Measurements from ENCODE around the gene KLF15.
"Not testable (repeated sequence)": the region's sequence is repeated elsewhere in the genome, so short reads cannot be mapped to it uniquely, and the experiment has no call there.

The KLF15 gene

DNA sequence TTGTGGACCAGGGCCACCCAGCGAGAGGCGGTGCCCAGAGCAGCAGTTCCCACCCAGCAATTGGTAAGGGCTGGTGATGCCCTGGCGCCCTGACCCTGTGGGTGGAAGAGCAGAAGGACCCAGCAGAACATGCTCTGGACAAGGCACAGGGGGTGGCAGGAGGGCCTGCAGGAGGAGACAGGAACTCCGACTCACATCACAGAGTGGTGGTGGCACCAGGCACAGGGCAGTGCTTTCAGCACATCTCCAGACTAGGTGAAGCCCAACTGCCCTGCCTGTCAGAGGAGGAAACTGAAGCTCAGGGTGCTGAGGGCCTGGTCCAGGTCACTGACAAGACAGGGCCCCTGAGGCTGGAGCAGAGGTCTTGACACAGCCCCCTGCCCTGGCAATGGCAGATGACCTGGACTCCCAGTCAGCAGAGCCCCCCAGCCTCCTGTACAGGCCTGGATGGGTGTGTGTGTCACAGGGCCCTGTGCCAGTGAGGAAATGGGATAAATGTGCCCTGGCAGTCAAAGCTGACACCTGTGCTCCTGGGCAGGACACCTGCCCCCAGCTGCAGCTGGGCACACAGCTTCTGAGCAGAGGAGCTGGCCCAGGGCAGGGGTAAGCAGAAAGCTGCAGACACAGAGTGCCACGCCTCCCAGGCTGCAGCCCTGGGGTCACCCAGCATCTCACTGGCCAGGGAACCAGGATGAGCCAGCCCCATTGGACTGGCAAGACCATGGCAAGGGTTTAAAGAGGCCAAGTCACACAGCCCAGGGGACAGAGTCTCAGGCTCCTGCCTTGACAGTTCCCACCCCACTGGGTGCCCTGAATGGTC, 11.4 kb downstream of the KLF15 start:
- no peak for DNase-seq

DNA sequence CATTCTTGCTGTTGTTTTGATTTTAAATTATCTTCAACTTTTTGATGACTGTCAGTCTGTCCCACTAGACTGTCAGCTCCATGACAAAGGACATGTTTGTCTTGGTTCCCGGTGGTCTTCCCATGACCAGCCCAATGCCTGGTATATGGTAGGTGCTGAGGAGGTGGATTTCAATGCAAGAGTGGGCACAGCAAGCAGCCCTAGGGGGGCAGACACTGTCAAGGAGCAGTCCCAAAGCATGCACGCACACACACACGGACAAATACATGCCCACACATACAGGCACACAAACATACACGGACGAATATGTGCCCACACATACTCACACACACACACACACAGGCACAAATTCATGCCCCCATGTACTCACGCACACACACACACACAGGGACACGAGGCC, 12.0 kb downstream of the KLF15 start:
- no peak for DNase-seq

- no peak for DNase-seq
Observed at GRCh38 chr3:126344380-126345041, 12.7 kb downstream of the KLF15 start.

- DNase-seq: no peak
Observed at GRCh38 chr3:126343649-126344035, 13.6 kb downstream of the KLF15 start.

DNA sequence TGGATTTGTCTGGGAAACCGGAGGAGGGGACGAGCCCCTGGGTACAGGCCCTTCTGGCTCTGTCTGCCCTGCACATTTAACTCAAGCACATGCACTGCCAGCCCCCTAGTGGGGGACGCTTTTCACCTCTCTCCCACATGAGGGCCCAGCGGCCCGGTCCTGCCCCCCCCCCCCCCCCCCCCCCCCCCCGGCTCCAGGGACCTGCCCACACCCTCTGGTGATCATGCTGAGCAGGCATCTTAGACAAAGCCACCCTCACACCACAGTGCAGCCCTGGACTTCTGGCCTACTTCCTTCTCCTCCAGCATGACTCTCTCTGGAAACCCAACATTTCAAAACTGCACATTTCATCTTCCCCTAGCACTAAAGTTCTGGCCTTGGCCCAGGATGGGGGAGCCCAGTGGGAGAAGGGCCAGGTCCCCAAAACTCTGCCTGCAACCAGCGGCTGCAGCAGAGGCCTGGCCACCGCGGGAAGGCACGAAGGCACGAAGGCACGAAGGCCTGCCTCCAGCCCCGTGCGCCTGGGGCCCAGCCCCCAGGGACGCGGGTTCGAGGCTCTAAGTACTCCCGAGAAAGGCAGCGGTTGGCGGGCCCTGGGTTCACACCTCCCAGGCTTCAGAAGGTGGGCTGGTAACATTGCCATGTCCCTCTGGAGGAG, 14.1 kb downstream of the KLF15 start:
- peak; percentile 20 for DNase-seq

DNA sequence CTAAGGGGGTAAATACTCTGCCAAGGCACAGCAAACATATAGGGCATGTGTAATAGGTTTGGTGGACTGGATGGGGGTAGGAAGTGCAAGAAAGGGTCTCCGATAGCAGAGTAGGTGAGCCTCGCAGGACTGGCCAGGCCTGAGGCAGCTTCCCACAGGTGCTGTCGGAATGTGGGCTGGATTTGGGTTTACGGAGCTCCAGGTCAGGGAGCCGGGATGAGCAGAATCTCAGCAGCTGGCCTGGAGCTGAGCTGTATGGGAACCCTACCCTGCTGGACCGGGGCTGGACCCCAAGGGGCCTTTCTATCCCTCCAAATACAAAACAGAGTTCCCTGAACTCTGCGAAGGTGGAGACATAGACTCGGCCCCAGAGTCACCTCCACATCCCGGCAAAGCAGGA, 15.0 kb downstream of the KLF15 start:
- no peak for DNase-seq

DNA sequence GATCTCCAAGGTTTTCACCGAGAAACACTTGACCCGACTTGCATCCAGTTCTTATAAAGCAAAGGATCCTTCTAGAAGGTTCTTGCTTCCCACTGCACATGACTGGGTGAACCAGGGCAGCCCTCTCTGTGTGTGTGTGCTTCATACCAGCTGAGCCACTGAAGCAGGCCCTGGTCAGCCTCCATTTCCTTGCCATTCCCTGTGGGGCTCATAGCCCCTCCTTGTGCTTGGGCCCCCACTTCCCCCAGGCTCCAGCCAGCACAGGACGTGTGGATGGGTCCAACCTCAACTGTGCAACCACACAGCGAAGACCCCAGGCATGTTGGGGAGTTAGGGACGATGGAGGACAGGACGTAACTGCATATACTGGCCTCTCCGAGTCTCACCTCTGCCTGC, 15.5 kb downstream of the KLF15 start:
- DNase-seq: no peak

- DNase-seq: no peak
Observed at GRCh38 chr3:126340943-126341754, 16.1 kb downstream of the KLF15 start.

DNA sequence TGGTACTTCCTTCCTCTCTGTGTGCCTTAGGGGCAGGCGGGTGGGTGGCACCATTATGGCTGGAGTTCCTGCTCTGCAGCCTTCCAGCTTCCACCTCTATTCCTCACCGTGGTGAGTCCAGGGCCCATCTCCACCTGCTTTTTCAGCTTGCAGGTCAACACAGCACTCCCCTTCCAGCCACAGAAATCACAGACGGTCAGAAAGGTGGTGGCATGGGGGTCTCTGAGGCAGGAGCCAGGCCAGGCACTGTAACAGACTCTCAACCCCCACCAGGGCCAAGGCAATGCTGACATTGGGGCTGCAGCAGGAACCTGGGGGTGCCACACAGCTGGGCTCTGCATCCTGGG, 16.6 kb downstream of the KLF15 start:
- DNase-seq: no peak

DNA sequence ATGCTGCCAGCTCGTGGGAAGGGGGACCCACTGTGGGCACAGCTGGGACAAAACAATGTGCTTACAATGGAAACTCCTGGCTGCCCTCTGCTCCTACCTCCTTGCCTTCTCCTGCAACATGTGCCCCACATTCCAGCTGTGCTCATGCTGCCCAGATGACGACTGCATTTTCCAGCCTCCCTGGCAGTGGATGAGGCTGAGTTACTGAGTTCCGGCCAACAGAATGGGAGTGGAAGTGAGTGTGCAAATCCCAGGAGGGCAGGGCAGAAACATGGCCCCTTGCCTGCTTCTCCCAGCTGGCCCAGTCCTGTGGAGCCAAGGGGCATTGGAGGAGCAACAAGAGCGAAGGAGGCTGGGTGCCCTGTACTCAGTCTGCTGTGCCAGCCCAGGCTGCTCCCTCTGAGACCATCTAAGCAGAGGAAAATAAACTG, 17.1 kb downstream of the KLF15 start:
- DNase-seq: no peak

DNA sequence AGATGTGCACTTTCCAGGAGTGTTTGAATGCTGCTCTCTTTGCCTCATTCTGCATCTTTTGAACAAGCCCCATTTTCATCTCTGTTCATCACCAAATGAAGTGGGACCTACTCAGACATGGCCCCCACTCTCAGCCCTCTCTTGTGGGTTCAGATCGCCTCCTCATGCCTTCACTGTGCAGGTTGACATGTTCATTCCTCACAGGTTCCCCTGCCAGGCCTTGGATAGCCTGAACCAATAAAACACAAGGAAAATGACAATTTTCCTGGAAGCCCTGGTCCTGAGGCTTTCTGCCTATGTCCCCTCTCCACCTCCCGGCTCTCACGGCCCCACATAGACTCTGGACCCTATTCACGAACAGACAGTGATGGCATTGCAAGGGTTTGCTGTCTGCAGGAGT, 17.7 kb downstream of the KLF15 start:
- no peak for DNase-seq

DNA sequence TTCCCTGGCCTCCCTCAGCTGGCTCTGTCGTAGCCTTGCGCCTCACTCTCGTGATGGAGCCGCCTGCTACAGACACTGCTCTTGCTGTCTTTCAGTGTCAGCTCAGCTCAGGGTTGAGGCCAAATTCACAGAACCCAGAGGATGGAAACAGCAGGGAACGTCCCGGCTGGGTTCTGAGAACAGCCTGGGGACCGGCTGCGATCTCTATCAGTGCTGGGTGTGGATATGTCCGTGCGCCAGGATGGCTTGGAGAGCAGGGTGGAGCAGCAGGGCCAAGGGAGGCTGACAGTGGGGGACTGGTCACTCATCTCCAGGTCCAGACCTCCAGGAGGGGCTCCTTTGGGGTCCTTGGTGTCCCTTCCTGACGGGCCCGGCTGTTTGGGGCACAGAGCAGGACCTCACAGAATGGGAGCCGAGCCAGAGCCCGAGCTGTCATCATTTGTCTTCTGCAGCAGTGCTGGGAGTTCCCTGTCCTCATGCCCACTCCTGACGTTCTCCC, 18.4 kb downstream of the KLF15 start:
- DNase-seq: no peak

GRCh38 chr3:126337980-126338651, 19.1 kb downstream of the KLF15 start:
- DNase-seq: no peak

- DNase-seq: not testable (repeated sequence)
Observed at GRCh38 chr3:126331812-126332336, 25.3 kb downstream of the KLF15 start.

GRCh38 chr3:126329927-126330725, 27.1 kb downstream of the KLF15 start:
- DNase-seq: no peak

- no peak for DNase-seq
Observed at GRCh38 chr3:126326629-126327028, 30.6 kb downstream of the KLF15 start.

- no peak for DNase-seq
Observed at GRCh38 chr3:126322181-126322967, 34.8 kb downstream of the KLF15 start.

DNA sequence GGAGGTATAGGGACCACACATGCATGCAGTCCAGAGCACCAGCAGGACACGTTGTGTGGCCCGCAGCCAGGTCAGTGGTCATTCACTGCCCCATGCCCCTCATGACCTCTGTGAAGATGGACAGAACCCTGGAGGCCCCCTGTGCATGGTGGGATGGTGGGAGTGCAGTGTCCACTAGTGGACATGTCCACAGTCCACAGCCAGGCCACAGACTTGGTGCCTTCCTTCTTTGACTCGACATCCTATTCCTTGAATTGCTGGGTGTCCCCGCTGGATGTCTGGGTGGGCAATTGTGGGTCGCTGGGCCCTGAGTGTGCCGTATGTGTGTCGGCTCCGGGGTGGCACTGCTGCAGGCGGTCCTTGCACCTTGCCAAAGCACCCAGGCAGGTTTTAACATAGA, 35.7 kb downstream of the KLF15 start:
- no peak for DNase-seq

GRCh38 chr3:126320517-126321293, 36.5 kb downstream of the KLF15 start:
- no peak for DNase-seq
